GM18507 (cell line): Measurements from ENCODE around the gene OR52B2.
"Not testable (repeated sequence)": the region's sequence is repeated elsewhere in the genome, so short reads cannot be mapped to it uniquely, and the experiment has no call there.

ENCODE experiments used
- DNase-seq: peaks from one replicate; pipeline ENCODE4 v3.0.0; 2011; ENCODE audit warnings: low read depth; ENCODE audit not compliant: insufficient read length; ENCODE audit errors: extremely low spot score
- FAIRE-seq: peaks from 2 replicates; lab custom pipeline; 2011; peaks lifted over from hg19 to GRCh38; lab: Jason Lieb, UNC

OR52B2 gene

GRCh38 chr11:6156628-6157359, 13.3 kb downstream of the OR52B2 start:
- DNase-seq (no peak), FAIRE-seq (no peak)

GRCh38 chr11:6152126-6152525, 18.0 kb downstream of the OR52B2 start:
- DNase-seq (no peak), FAIRE-seq (no peak)

DNA sequence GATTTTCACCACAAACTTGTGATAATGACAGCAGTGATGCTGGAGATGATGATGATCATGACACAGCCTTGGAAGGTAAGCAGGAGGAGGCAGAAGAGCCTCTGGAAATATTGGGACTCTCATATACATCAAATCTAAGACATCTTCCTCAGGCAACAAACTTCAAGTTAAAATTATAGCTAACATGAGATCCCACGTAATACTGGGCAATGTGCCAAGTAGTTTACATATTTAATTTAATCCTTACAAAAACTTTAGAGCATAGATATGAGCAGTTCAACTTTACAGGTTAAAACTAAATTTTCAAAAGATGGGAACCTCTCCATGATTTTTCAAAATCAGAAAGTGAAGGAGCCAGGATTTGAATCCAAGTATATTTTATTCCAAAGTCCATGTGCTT, 19.0 kb downstream of the OR52B2 start:
- FAIRE-seq (no peak), DNase-seq (no peak)

DNA sequence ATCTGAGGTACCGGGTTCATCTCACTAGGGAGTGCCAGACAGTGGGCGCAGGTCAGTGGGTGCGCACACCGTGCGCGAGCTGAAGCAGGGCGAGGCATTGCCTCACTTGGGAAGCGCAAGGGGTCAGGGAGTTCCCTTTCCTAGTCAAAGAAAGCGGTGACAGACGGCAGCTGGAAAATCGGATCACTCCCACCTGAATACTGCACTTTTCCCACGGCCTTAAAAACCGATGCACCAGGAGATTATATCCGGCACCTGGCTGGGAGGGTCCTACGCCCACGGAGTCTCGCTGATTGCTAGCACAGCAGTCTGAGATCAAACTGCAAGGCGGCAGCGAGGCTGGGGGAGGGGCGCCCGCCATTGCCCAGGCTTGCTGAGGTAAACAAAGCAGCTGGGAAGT, 26.4 kb downstream of the OR52B2 start:
- not testable (repeated sequence) for DNase-seq, FAIRE-seq

DNA sequence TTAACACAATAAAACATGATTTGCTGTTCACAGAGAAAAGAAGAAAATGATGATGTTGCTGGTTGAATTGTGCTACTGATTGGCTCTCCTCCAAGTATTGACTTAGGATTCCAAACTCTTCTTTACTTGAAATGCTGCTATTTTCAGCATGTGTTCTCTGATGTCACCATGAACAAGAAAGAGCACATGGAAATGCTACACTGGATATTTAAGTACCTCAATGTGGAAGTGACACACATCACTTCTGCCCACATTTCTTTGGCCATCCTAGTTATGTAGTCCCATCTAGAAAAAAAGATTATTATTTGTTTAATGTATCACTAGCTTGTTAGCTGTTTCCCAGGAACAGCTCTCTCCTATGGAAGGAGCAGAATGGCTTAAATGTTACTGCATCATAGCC, 27.2 kb downstream of the OR52B2 start:
- DNase-seq = no peak
- FAIRE-seq = no peak

DNA sequence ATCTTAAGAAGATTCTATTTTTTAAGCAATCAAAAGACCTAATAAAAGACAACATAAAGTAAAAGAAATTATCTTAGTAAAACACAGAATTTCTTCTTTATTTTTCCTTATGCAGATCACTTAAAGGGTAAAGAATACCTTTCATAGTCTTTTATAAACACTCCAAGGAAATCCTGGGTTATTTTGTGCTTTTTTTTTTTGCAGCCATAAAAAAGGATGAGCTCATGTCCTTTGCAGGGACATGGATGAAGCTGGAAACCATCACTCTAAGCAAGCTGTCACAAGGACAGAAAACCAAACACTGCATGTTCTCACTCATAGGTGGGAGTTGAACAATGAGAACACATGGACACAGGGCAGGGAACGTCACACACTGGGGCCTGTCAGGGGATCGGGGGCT, 34.2 kb downstream of the OR52B2 start:
- FAIRE-seq, DNase-seq: not testable (repeated sequence)

DNA sequence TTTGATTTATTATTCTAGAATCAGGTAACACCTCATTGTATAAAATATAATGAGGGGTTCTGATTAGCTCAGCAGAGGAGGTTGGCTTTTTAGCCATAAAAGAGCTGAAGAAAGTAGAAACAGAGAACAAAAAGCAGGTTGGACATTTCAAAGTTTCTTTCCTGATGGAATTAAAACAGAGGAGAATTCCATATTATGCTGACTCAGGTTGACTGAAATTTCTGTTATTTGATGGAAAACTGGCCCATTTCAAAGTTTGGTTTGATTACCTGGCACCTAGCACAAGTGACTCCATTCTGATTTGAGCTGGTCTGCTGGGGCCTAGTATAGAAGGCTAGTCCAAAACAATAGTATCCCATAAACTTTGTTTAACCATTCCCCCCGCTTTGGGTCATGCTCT, 37.7 kb downstream of the OR52B2 start:
- no peak for FAIRE-seq

GRCh38 chr11:6129635-6130034, 40.5 kb downstream of the OR52B2 start:
- no peak for FAIRE-seq
- DNase-seq = no peak

More for the DNA sequence above, 37.7 kb downstream of the OR52B2 start:
- no peak for DNase-seq

- FAIRE-seq (no peak), DNase-seq (no peak)
These were observed 41.1 kb downstream of the OR52B2 start for GRCh38 chr11:6129011-6129410.

GRCh38 chr11:6127881-6128280, 42.2 kb downstream of the OR52B2 start:
- FAIRE-seq = no peak
- no peak for DNase-seq

DNA sequence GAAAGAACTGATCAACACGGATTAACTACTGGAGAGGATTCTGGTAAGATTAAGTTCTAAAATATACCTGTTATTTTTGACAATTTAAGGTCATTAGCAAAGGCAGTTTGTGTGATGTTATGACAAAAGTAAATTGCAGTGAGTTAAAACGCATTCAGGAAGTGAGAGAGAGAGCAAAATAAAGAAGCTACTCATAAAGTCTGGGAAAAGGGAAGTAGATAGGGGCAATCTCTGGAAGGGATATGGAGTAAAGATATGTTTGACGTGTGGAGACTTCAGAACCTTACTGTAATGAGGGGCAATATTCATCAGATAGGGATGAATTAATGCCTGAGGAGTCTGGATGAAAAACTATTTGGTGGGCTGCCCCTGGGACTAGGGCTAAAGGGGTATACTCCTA, 45.9 kb downstream of the OR52B2 start:
- FAIRE-seq (no peak), DNase-seq (no peak)
